HG03457 (cell line): Measurements from ENCODE around the gene SSRP1.

Source experiments
- ATAC-seq: cut with Tn5 transposase; IDR thresholded peaks from one replicate; pipeline ENCODE4 v1.9.1; 2021; ENCODE audit warnings: moderate number of reproducible peaks; ENCODE audit not compliant: unreplicated experiment

SSRP1 gene

GRCh38 chr11:57359896-57360690 lies 24.4 kb upstream of the SSRP1 start:
- no peak for ATAC-seq

DNA sequence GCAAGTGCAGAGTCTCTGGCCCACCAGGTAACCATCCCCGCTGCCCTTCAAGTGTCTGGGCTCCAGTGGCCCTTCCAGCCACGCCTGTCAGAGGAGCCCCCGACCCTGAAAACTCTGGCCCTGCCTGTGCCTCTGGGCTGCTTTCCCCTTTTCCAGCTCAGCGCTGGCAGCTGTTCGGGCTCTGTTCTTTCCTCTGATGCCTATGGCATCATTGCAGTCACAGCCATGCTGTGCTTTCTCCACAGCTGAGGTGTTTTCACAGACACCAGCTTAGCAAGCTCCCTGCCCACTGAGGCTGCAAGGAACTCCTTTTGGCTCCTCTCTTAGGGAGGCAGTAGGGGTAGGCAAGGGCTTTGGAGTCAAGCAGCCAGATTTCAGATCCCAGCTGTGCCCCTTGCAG lies 23.7 kb upstream of the SSRP1 start:
- no peak for ATAC-seq

DNA sequence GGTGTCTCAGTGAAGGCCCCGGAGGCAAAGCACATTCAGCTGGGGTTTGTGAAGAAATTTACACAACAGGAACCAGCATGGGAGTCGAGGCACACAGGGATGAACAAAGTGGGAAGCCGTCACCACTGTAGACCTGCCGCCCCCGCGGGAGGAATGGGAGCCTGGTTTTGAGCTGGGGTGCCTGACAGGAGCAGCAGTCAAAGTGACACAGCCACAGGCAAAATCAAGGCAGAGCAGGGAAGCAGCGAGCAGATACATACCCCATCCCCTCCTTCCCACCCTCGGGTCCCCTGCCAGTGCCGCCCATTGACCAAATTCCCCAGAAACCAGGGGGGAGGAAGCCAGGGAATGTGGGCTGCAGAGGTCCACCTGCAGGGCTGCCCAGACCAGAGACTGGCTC lies 23.3 kb upstream of the SSRP1 start:
- no peak for ATAC-seq

GRCh38 chr11:57358543-57358961 lies 22.9 kb upstream of the SSRP1 start:
- no peak for ATAC-seq

- ATAC-seq = no peak
These were observed 22.2 kb upstream of the SSRP1 start for GRCh38 chr11:57357856-57358255.

DNA sequence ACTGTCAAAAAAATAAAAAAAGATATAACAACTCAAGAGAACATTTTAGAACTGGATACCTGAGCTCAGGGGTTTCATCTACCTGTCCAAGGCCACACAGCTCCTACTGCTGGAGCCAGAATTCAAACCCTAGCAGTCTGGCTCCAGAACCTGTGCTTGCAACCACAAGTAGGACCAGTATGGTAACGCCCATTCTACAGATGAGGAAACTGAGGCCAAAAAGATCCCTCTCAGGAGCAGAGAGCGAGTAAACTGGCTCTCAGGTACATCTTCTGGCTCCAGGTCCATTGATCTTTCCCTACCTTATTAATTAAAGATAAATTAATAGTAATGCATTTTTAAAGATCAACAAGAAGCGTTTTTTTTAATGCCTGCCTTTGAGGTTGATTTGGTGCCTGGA lies 21.6 kb upstream of the SSRP1 start:
- no peak for ATAC-seq

DNA sequence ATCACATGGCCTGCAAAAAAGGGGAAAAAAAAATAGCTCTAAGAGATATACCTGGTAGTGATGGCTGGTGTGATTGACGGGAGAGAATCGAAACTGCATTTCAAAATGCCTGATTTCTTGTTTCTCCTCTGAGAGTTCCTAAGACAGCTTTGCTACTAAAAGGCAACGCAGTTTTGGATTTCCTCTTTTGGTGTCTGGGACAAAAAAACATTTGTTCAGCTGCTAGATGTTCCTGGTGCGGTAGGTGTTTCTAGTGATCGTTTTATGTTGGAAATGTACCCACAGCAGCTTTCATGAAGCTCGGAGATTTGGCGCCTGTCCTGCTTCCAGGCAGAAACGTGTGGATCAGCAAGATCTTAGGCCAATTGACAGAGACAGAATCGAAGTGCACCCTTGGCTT lies 20.6 kb upstream of the SSRP1 start:
- no peak for ATAC-seq

- ATAC-seq = no peak
These were observed 19.0 kb upstream of the SSRP1 start for GRCh38 chr11:57354699-57355098.

DNA sequence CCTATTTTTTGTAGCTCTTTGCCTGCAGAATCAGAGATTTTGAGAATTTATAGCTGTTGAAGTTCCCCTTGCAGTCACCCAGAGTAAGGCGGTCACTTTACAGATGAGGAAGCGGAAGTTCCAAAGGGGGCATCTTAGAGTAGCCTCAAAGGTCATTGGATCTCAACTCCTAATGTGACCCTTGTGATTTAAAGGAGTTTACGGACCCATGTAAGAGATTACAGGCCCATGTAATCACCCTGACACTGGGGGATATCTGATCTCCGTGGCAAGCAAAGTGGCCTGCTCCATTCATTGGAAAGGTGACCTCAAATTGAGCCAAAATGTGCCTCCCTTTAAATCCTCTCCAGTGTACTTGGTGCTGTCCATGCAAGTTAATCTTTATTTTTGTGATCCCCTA lies 18.2 kb upstream of the SSRP1 start:
- no peak for ATAC-seq

DNA sequence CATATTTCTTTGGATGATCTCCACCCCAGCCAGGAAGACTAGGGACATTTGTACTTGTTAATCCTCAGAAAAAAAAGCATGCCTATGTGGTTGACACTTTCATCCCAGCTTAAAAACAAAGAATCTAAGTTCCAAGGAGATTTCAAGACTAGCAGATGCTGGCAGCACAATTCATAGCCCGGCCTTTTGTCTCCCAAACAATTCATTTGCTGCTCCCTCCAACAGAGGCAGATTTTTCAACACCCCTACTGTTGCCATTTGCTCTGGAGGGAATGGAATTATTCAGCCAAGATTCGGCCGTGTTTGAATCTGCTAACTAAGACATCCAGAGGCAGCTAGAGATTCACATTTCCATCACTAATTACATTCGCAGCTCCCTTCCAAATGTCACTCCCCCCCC lies 17.8 kb upstream of the SSRP1 start:
- ATAC-seq = no peak

GRCh38 chr11:57353036-57353435 lies 17.3 kb upstream of the SSRP1 start:
- no peak for ATAC-seq

- no peak for ATAC-seq
These were observed 14.0 kb upstream of the SSRP1 start for GRCh38 chr11:57349491-57350274.

DNA sequence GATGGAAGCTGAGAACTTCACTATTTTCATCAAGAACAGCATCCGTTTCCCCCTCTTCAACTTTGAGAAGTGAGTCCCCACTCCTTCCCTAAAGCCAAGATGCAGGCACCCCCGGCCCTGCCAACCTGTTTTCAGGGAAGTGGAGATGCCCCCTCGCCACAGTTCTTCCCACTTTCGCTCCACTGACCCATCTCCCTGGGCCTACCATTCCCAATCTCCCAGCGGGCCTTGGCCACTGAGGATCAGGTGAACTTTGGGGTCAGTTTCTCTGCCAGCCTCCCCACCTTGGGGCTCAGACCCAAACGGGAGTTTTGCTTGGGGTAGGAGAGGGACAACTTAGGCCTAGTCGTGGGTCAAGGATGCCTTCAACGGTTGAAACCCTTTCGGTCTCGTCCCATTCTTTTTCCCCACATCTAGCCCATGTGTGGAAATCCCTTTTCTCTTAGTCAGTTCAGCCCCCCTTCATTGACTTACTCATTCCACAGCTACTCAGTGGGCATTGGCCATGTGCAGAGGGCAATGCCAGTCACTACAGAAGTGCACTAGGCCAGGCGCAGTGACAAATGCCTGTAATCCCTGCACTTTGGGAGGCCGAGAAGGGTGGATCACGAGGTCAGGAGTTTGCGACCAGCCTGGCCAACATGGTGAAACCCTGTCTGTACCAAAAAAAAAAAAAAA lies 13.1 kb upstream of the SSRP1 start:
- ATAC-seq = no peak

GRCh38 chr11:57348052-57348451 lies 12.4 kb upstream of the SSRP1 start:
- ATAC-seq = no peak

GRCh38 chr11:57347336-57347735 lies 11.6 kb upstream of the SSRP1 start:
- no peak for ATAC-seq

GRCh38 chr11:57345555-57346211 lies 10.0 kb upstream of the SSRP1 start:
- ATAC-seq = peak; percentile 62

GRCh38 chr11:57344826-57345225 lies 9.1 kb upstream of the SSRP1 start:
- ATAC-seq = no peak

- ATAC-seq = no peak
These were observed 8.1 kb upstream of the SSRP1 start for GRCh38 chr11:57343825-57344224.

DNA sequence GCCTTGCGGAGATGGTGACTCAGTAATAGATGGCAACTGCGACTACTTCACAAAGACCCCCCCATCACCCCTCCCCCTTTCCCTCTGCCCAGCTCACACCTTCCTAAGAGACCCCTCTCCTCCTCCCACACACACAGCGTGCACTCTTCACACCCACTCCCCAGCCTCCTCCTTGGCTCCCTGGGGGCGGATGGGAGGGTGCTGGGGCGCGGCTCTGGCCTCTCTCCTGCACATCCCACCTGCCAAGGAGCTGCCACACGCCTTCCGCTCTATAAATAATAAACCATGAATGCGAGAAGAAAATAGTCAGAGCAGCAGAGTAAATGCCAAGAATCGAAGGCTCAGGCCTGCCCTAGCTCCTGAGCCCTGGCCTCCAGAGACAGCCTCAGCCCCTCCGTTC lies 7.0 kb upstream of the SSRP1 start:
- no peak for ATAC-seq

GRCh38 chr11:57341250-57341808 lies 5.6 kb upstream of the SSRP1 start:
- no peak for ATAC-seq

GRCh38 chr11:57340039-57340615 lies 4.4 kb upstream of the SSRP1 start:
- ATAC-seq = no peak
